ENCODE results near the gene AIP. TPM values are rescaled to one million over a fixed set of nuclear protein-coding genes. Genes with fewer than 3 reads are reported as not detected.
A peak's percentile ranks its signal among the peaks of the same experiment; 100 is the strongest.
"Not testable (repeated sequence)": the region's sequence is repeated elsewhere in the genome, so short reads cannot be mapped to it uniquely, and the experiment has no call there.

The AIP gene
- total RNA-seq, 1 experiment from 2014 or later = 171 TPM

GRCh38 chr11:67464411-67465188 is 18.2 kb upstream of the AIP start:
- Histone ChIP-seq H3K4me3 (ENCODE audit: low read length) (peak overlapping the region; percentile 75), H2AFZ (ENCODE audit: low read length) (peak overlapping the region; percentile 58), H3K4me2 (ENCODE audit: low read length) (peak overlapping the region; percentile 95), H3K9me2 (replicated peaks; ENCODE audit: low read length) (no peaks in the 10 kb centered on the region), H4K20me1 (ENCODE audit: low read length) (no peaks in the 10 kb centered on the region), H3K27me3 (ENCODE audit: low read length) (no peaks in the 10 kb centered on the region), H3K36me3 (ENCODE audit: low read depth, low read length) (no peaks in the 10 kb centered on the region), H3K27ac (ENCODE audit: low read length) (peak overlapping the region; percentile 97), H3K9me3 (ENCODE audit: low read length) (no peaks in the 10 kb centered on the region), H3K4me1 (ENCODE audit: insufficient read depth, low read length) (peaks cover 40% of the 10 kb centered on the region), H3K79me2 (ENCODE audit: low read length) (peaks cover 28% of the 10 kb centered on the region), H3K9ac (ENCODE audit: low read length) (peak overlapping the region; percentile 94), H3F3A (ENCODE audit: low read length, unreplicated experiment) (peaks cover 13% of the 10 kb centered on the region)
- POLR2A ChIA-PET (ENCODE audit: unreplicated experiment) = no interaction called here
- intact Hi-C loops (cut with micrococcal nuclease) = loop anchor here (1.0 to 5.0 kb wide), 3 partner anchors 21 to 42 kb away; partner anchors contain the start of genes CORO1B and RPS6KB2
- DNase-seq = peak; percentile 93
- TF ChIP-seq CTCF (conservative IDR thresholded peaks at IDR 0.05; ENCODE audit: low read depth, low read length) (no peak), EZH2 (IDR thresholded peaks at IDR 0.05; ENCODE audit: low read length, unreplicated experiment) (no peak), EZH2phosphoT487 (IDR thresholded peaks at IDR 0.05; ENCODE audit: borderline replicate concordance, low read length) (no peak)
- CTCF ChIA-PET = no interaction called here
- peak; percentile 55 for ATAC-seq
- TSS peak; percentile 62 for BruUV-seq (replicated peaks)

GRCh38 chr11:67465189-67465510 is 17.7 kb upstream of the AIP start:
- Histone ChIP-seq H3K9me2 (replicated peaks; ENCODE audit: low read length) (no peaks in the 10 kb centered on the region), H3K27ac (ENCODE audit: low read length) (peak overlapping the region; percentile 97), H3K4me3 (ENCODE audit: low read length) (peak overlapping the region; percentile 75), H2AFZ (ENCODE audit: low read length) (peak overlapping the region; percentile 51), H3K9ac (ENCODE audit: low read length) (peak overlapping the region; percentile 94), H4K20me1 (ENCODE audit: low read length) (no peaks in the 10 kb centered on the region), H3K4me2 (ENCODE audit: low read length) (peak overlapping the region; percentile 95), H3K79me2 (ENCODE audit: low read length) (peaks cover 28% of the 10 kb centered on the region), H3K27me3 (ENCODE audit: low read length) (no peaks in the 10 kb centered on the region), H3K36me3 (ENCODE audit: low read depth, low read length) (no peaks in the 10 kb centered on the region), H3F3A (ENCODE audit: low read length, unreplicated experiment) (peaks cover 13% of the 10 kb centered on the region), H3K9me3 (ENCODE audit: low read length) (no peaks in the 10 kb centered on the region), H3K4me1 (ENCODE audit: insufficient read depth, low read length) (peaks cover 41% of the 10 kb centered on the region)
- POLR2A ChIA-PET (ENCODE audit: unreplicated experiment) = no interaction called here
- TF ChIP-seq EZH2 (IDR thresholded peaks at IDR 0.05; ENCODE audit: low read length, unreplicated experiment) (no peak), EZH2phosphoT487 (IDR thresholded peaks at IDR 0.05; ENCODE audit: borderline replicate concordance, low read length) (no peak), CTCF (conservative IDR thresholded peaks at IDR 0.05; ENCODE audit: low read depth, low read length) (no peak)
- ATAC-seq = peak; percentile 1; the same call in 1 of the 2 replicates
- BruUV-seq (replicated peaks) = no TSS peak
- peak; percentile 81 for DNase-seq
- intact Hi-C loops (cut with micrococcal nuclease) = loop anchor here (5.0 kb wide), 1 partner anchor 38 kb away; the partner anchor contains the start of gene RPS6KB2
- CTCF ChIA-PET = no interaction called here

- POLR2A ChIA-PET (ENCODE audit: unreplicated experiment); H3K9me3 ChIP-seq (ENCODE audit: low read length); CTCF ChIA-PET; H2AFZ ChIP-seq (ENCODE audit: low read length); ATAC-seq; H3K27me3 ChIP-seq (ENCODE audit: low read length); H4K20me1 ChIP-seq (ENCODE audit: low read length); BruUV-seq (replicated peaks); H3K9me2 ChIP-seq (replicated peaks; ENCODE audit: low read length); H3K36me3 ChIP-seq (ENCODE audit: low read depth, low read length): not testable (repeated sequence)
- intact Hi-C loops (cut with micrococcal nuclease) = loop anchor here (5.0 kb wide), 1 partner anchor 38 kb away; the partner anchor contains the start of gene RPS6KB2
- Histone ChIP-seq H3F3A (ENCODE audit: low read length, unreplicated experiment) (peaks cover 13% of the 10 kb centered on the region), H3K79me2 (ENCODE audit: low read length) (peaks cover 28% of the 10 kb centered on the region), H3K4me1 (ENCODE audit: insufficient read depth, low read length) (peaks cover 41% of the 10 kb centered on the region), H3K27ac (ENCODE audit: low read length) (peak overlapping the region; percentile 97), H3K9ac (ENCODE audit: low read length) (peak overlapping the region; percentile 94), H3K4me2 (ENCODE audit: low read length) (peak overlapping the region; percentile 95), H3K4me3 (ENCODE audit: low read length) (peak overlapping the region; percentile 75)
- DNase-seq = peak; percentile 78
Measured at GRCh38 chr11:67465530-67465929, 17.3 kb upstream of the AIP start.
